GM12801 (cell line): ENCODE data around the gene AP3S2.

Experiments
- CTCF ChIP-seq: IDR thresholded peaks from one replicate; pipeline ENCODE4 v1.5.1; 2011; ENCODE audit warnings: control low read depth; ENCODE audit not compliant: insufficient read length; ENCODE audit errors: extremely low read depth

AP3S2 gene

GRCh38 chr15:89812011-89812846 is 81.6 kb downstream of the AP3S2 start:
- TF ChIP-seq CTCF, result no peak

GRCh38 chr15:89810837-89811236 is 83.0 kb downstream of the AP3S2 start:
- no peak for TF ChIP-seq CTCF

- TF ChIP-seq CTCF, result no peak
These were observed 84.0 kb downstream of the AP3S2 start for GRCh38 chr15:89809787-89810148.

- no peak for TF ChIP-seq CTCF
These were observed 84.6 kb downstream of the AP3S2 start for GRCh38 chr15:89809093-89809786.

GRCh38 chr15:89808160-89808870 is 85.5 kb downstream of the AP3S2 start:
- TF ChIP-seq CTCF, result no peak

- no peak for TF ChIP-seq CTCF
These were observed 86.1 kb downstream of the AP3S2 start for GRCh38 chr15:89807689-89808088.
